A549 (cell line): Measurements from ENCODE around the gene ARHGAP31.
"Not testable (repeated sequence)": the region's sequence is repeated elsewhere in the genome, so short reads cannot be mapped to it uniquely, and the experiment has no call there.

ENCODE experiments used
- CEBPB ChIP-seq, 2 experiments: fragments of >200 bp in 1 of 2; sonication (Bioruptor Twin) in 1 of 2; formaldehyde crosslinking in 1 of 2; IDR thresholded peaks; 2 replicates each; pipeline ENCODE4 v1.6.1; 2012 to 2016
- POLR2A ChIP-seq: IDR thresholded peaks from 2 replicates; pipeline ENCODE4 v1.6.1; 2012; ENCODE audit warnings: mild to moderate bottlenecking, low read length

- not testable (repeated sequence) for TF ChIP-seq POLR2A; CEBPB (IDR thresholded peaks at IDR 0.05)
Measured at GRCh38 chr3:119306378-119306777, 12.2 kb downstream of the ARHGAP31 start.
